ENCODE results near the gene SCLT1. TPM values are rescaled to one million over a fixed set of nuclear protein-coding genes. Genes with fewer than 3 reads are reported as not detected.

Gene SCLT1
- total RNA-seq, 1 donor from 2014 or later: 7.7 TPM

DNA sequence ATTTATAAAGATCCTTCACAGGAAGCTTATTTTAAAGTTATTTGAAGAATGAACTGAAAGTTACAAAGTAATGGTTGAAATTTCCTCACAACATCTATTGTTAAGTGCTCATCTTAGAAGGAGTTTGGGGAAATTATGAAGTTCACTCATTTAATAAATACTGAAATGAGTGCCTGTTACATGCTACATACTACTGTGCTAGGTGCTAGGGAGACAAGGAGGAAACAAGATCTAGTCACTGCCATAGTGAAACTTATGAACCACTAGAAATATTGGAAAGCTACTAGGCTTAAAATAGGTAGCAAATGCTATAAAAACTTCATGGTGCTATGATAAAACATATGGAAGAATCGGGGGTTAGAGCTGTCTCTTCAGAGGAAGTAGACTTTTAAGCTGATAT lies 186.8 kb downstream of the SCLT1 start:
- DNase-seq (no peak), ATAC-seq (no peak)
- intact Hi-C loops (cut with micrococcal nuclease): no loop called here

DNA sequence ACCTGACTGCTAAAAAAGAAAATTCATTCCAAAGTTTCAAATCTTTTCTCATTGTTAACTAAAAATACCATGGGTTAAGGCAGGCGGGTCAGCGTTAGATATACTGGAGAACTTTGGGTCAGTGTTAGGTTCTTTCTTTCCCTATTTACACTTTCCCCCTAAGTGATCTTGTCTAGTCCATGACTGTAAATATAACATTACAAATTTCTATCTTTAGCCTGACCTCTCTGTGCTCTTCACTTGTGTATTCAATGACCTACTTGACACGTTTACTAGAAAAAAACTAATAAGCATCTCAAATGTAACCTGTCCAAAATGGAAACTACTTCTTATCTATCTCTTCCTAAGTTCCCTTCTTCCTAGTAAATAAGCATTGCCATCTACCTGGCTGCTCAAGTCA lies 188.5 kb downstream of the SCLT1 start:
- intact Hi-C loops (cut with micrococcal nuclease): no loop called here
- ATAC-seq (peak; percentile 19), DNase-seq (no peak)

GRCh38 chr4:128880662-128881061 lies 212.7 kb downstream of the SCLT1 start:
- ATAC-seq (no peak), DNase-seq (no peak)
- intact Hi-C loops (cut with micrococcal nuclease): no loop called here

DNA sequence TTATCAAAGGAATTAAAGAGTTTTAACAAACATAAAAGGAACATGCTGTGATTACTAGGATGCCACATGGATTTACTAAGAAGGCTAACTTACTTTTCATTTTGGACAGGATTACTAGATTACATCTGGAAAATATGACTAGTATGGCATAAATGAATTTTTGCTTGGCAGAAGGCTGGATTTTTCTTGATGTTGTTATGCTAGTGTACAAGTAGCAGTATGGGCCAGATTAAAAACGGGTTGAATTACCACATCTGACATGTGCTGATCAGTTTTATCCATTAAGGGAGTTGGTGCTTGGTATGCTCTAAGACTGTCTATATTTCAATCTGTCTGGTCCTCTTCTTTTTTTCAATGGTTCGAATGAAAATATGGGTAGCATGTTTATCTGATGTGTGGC lies 213.4 kb downstream of the SCLT1 start:
- DNase-seq (no peak), ATAC-seq (no peak)
- intact Hi-C loops (cut with micrococcal nuclease): no loop called here

GRCh38 chr4:128879283-128879682 lies 214.1 kb downstream of the SCLT1 start:
- DNase-seq: no peak
- no peak for ATAC-seq
- intact Hi-C loops (cut with micrococcal nuclease): no loop called here

DNA sequence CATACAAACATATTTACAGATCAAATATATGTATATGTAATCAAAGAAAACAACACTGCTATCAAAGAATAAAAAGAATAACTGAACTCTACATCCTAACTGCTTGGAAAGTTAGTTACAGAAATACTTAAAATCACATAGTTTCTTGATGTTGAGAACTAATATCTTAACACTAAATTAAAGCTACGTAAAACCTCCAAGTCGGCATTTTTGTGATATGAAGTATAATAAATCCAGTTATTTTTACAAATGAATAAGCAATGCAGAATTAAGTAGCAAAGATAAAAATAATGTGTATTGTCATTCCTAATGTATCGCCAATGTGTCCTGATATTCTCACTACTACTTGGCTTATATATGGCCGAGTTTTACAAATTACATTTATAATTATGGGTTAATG lies 215.4 kb downstream of the SCLT1 start:
- intact Hi-C loops (cut with micrococcal nuclease): no loop called here
- DNase-seq (no peak), ATAC-seq (no peak)

DNA sequence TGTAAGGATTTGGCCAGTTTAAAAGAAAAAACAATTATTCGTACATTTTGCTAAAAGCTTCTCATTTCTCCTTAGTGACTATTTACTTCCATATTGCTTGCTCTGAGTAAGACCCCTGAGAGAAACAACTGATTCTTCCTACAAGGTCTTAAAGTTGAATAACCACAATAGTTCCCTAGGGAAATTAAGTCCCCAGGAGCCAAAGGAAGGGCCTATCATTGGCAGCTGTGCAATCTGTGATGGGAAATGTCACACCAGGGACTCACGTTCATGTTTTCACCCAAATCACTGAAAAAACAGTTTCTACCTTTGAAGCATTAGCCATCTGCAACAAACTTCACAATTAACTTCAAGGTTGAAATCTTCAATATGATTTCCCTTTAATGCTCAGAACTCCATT lies 217.1 kb downstream of the SCLT1 start:
- ATAC-seq (no peak), DNase-seq (no peak)
- intact Hi-C loops (cut with micrococcal nuclease): no loop called here

- DNase-seq: no peak
- intact Hi-C loops (cut with micrococcal nuclease): no loop called here
- ATAC-seq: peak; percentile 23
Measured at GRCh38 chr4:128871948-128872347, 221.4 kb downstream of the SCLT1 start.

GRCh38 chr4:128869776-128870509 lies 223.4 kb downstream of the SCLT1 start:
- intact Hi-C loops (cut with micrococcal nuclease): loop anchor here (10.0 kb wide), 2 partner anchors 315 to 445 kb away; no protein-coding TSS in a partner anchor
- DNase-seq: no peak
- no peak for ATAC-seq

DNA sequence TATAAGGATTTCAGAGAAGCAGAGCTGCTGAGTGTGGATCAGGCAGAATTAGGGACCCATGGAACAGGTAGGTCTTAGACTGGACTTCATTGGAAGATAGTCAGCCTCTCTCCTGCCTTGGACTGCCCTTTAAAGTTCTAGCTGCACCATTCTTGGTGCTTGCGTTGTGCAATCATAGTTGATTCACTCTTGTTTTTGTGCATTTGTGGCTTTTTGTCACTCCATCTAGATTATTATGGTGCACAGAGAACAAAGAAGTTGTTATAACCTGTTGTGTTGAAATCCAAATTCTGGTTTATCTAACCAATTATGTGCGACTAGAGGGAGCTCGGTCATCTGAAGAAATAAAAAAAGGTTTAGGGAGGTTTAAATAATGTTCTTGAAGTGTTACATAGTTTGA lies 224.6 kb downstream of the SCLT1 start:
- ATAC-seq (no peak), DNase-seq (no peak)
- intact Hi-C loops (cut with micrococcal nuclease): loop anchor here (10.0 kb wide), 2 partner anchors 314 to 444 kb away; no protein-coding TSS in a partner anchor

- intact Hi-C loops (cut with micrococcal nuclease): loop anchor here (10.0 kb wide), 2 partner anchors 312 to 442 kb away; no protein-coding TSS in a partner anchor
- DNase-seq: no peak
- no peak for ATAC-seq
Measured at GRCh38 chr4:128866691-128867090, 226.6 kb downstream of the SCLT1 start.

DNA sequence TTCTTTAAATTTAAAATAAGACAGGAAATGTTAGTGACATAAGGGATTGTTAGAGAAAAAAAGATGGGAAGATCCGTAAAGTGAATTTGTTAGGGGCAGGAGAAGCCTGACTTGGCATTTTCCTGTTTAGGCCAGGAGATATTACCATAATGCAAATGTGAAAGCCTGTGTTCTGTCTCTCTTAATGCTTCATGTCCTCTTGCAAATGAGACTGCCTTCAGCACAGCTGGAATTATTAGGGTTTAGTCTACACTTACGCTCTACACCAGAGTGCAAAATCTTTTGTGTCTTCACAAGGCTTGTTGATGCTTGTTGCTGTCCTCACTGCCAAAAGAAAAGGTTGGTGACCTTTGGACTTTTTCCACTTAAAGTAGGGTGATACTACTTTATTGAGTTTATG lies 227.1 kb downstream of the SCLT1 start:
- intact Hi-C loops (cut with micrococcal nuclease): loop anchor here (10.0 kb wide), 2 partner anchors 311 to 441 kb away; no protein-coding TSS in a partner anchor
- DNase-seq: no peak
- no peak for ATAC-seq

DNA sequence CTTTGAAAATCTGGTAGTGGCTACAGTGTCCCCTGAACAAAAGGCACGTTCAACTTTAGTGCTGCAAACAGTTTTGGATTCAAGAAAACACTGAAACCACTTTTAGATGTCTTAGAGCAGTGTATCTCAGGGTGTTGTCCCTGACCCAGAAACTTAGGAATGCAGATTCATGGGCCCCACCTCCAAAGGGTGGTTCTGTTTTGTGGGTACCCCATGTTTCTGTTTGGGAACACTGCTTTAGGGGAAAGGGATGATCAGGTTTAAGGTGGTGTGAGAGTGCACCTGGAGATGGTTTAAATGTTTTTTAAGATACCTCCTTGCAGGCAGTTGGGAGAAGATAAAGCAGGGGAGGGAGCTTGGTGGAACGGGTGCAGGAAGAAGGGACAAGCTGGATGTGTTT lies 228.2 kb downstream of the SCLT1 start:
- DNase-seq: no peak
- intact Hi-C loops (cut with micrococcal nuclease): loop anchor here (10.0 kb wide), 2 partner anchors 310 to 440 kb away; no protein-coding TSS in a partner anchor
- ATAC-seq: no peak

GRCh38 chr4:128863312-128864075 lies 229.8 kb downstream of the SCLT1 start:
- ATAC-seq (peak; percentile 62), DNase-seq (peak; percentile 71)

GRCh38 chr4:128862608-128863311 lies 230.6 kb downstream of the SCLT1 start:
- intact Hi-C loops (cut with micrococcal nuclease): loop anchor here (5.0 to 10.0 kb wide), 3 partner anchors 80 to 438 kb away; no protein-coding TSS in a partner anchor
- peak; percentile 27 for DNase-seq
- ATAC-seq: no peak

More at GRCh38 chr4:128863312-128864075, 229.8 kb downstream of the SCLT1 start:
- intact Hi-C loops (cut with micrococcal nuclease): loop anchor here (5.0 to 10.0 kb wide), 3 partner anchors 81 to 439 kb away; no protein-coding TSS in a partner anchor

DNA sequence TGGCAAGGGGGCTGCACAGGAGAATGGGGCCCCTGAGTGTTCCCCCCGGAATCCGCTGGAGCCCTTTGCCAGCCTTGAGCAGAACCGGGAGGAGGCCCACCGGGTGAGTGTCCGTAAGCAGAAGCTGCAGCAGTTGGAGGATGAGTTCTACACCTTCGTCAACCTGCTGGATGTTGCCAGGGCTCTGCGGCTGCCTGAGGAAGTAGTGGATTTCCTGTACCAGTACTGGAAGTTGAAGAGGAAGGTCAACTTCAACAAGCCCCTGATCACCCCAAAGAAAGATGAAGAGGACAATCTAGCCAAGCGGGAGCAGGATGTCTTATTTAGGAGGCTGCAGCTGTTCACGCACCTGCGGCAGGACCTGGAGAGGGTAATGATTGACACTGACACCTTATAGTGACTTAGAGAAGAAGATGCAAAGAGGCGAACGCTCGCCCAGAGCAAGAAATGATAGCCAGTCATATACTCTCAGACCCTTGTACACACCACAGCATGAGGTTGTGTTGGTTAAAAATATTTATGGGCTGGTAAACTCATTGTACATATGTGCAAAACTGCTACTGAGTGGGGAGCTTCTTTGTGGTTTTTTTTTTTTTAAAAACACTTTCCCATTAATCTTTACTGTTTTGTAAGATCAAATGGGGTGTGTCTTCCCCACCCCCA lies 231.4 kb downstream of the SCLT1 start:
- peak; percentile 31 for DNase-seq
- intact Hi-C loops (cut with micrococcal nuclease): loop anchor here (5.0 to 10.0 kb wide), 3 partner anchors 80 to 437 kb away; no protein-coding TSS in a partner anchor
- ATAC-seq: no peak

DNA sequence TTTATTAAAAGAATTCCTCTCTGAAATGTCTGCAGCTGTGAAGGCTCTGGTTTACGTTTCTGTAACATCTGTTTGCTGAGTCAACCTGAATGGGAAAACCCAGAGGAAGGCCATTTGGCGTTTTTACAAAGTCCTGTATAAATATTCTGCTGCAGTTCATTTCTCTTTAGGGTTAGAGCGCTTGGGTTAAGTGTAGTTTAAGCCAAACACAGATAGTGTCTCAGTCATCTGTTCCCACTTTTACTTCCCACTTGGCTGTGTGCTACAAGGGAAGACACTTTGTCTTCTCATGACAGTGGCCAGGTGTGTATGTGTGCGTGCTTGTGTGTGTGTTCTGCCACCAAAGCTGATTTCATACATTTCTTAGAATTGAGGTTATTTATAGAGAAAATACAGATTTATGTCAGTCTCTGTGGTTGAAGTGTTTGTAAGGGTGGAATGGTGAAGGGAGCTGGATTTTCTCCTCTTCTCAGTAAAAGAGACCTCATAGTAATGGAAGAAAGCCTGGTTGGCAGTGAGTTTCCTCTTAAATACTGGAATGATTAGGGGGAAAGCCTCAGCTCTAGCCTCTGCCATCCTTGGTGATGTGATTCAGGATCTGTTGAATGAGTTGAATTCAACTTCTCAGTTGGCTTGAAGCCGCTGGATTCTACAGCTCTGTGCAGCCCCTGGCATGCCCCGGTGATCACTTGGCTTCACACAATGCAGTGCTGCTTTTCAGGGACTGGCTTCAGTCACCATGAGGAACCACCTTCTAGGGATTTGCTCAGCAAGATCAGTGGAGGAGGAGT lies 233.3 kb downstream of the SCLT1 start:
- DNase-seq (no peak), ATAC-seq (peak; percentile 33)
- intact Hi-C loops (cut with micrococcal nuclease): loop anchor here (5.0 to 10.0 kb wide), 3 partner anchors 78 to 435 kb away; no protein-coding TSS in a partner anchor
